A673 (cell line): ENCODE results near the gene EEF1A2. TPM values are rescaled to one million over a fixed set of nuclear protein-coding genes. Genes with fewer than 3 reads are reported as not detected.

Experiments used
- BruUV-seq: library from RNA; stranded (reverse); fragments of 400-500 nt; replicated peaks from 2 replicates; lab custom pipeline; 2021; lab: Mats Ljungman, UMichigan
- CTCF ChIA-PET: fragments of 300-600 bp; sonication (Branson Sonifier 250); formaldehyde crosslinking; loops from one replicate; lab custom pipeline; 2022; ENCODE audit warnings: antibody characterized with exemption; lab: Charles Lee
- POLR2A ChIA-PET: fragments of 300-600 bp; sonication (Branson Sonifier 250); formaldehyde crosslinking; loops from one replicate; lab custom pipeline; 2022; ENCODE audit warnings: antibody characterized with exemption; ENCODE audit not compliant: low non-redundant PET; lab: Charles Lee
- DNase-seq: peaks from one replicate; pipeline ENCODE4 v3.0.0-alpha.2; 2015; ENCODE audit warnings: low spot score
- H3K27ac ChIP-seq: fragments of 200-600 bp; sonication (generic); 2 replicates; pipeline ENCODE4 v1.5.1; 2016; ENCODE audit warnings: mixed run types, low read depth, mild to moderate bottlenecking, mixed read lengths, antibody characterized with exemption, low read length; ENCODE audit not compliant: poor library complexity, severe bottlenecking
- H3K27me3 ChIP-seq: fragments of 200-600 bp; sonication (generic); replicated peaks from 2 replicates; pipeline ENCODE4 v1.6.1; 2017; ENCODE audit warnings: mixed run types, low read depth, mild to moderate bottlenecking, mixed read lengths, antibody characterized with exemption, low read length; ENCODE audit not compliant: insufficient read depth, poor library complexity
- H3K36me3 ChIP-seq: fragments of 200-600 bp; sonication (generic); 2 replicates; pipeline ENCODE4 v1.6.1; 2016; ENCODE audit warnings: mixed run types, mild to moderate bottlenecking, mixed read lengths, antibody characterized with exemption, low read length; ENCODE audit not compliant: insufficient read depth, poor library complexity, severe bottlenecking
- H3K4me1 ChIP-seq: fragments of 200-600 bp; sonication (generic); 2 replicates; pipeline ENCODE4 v1.6.1; 2017; ENCODE audit warnings: mixed run types, mild to moderate bottlenecking, mixed read lengths, antibody characterized with exemption, low read length; ENCODE audit not compliant: insufficient read depth, poor library complexity, severe bottlenecking
- H3K4me3 ChIP-seq: fragments of 200-600 bp; sonication (generic); 2 replicates; pipeline ENCODE4 v1.5.1; 2016; ENCODE audit warnings: low read depth, mixed run types, mild to moderate bottlenecking, mixed read lengths, low read length; ENCODE audit not compliant: poor library complexity, severe bottlenecking
- H3K9me3 ChIP-seq: fragments of 200-600 bp; sonication (generic); 2 replicates; pipeline ENCODE4 v1.6.1; 2016; ENCODE audit warnings: mixed run types, low read depth, mild to moderate bottlenecking, mixed read lengths, antibody characterized with exemption, low read length; ENCODE audit not compliant: poor library complexity, severe bottlenecking
- EZH2 ChIP-seq: fragments of 200-600 bp; sonication (generic); IDR thresholded peaks from 2 replicates; pipeline ENCODE4 v1.6.1; 2017; ENCODE audit warnings: borderline replicate concordance, low read depth, mild to moderate bottlenecking, mixed read lengths, antibody characterized with exemption, low read length; ENCODE audit not compliant: poor library complexity, severe bottlenecking
- intact Hi-C: fragments of 100-400 bp; cut with micrococcal nuclease; formaldehyde crosslinking; loops from one replicate; pipeline ENCODE4 v1.10.0; 2022; ENCODE audit not compliant: unreplicated experiment
- total RNA-seq: library from RNA; stranded (reverse); gene quantifications from 2 replicates; pipeline ENCODE4 v1.2.3, GENCODE V29; 2021
- TF ChIP-seq, protein P1 (sequence below): fragments of 300-800, 200-600 bp; sonication (generic); conservative IDR thresholded peaks from 2 replicates; pipeline ENCODE4 v1.5.1; 2017; ENCODE audit warnings: low read depth, mild to moderate bottlenecking, antibody characterized with exemption, low read length, moderate library complexity, mixed read lengths

Gene EEF1A2
- total RNA-seq, 1 experiment from 2014 or later: 7.5 TPM

GRCh38 chr20:63522091-63522868 lies 23.4 kb upstream of the EEF1A2 start:
- ChIA-PET CTCF (interaction anchor here (0.6 kb wide), 2 partner anchors 44 to 264 kb away, joined by 3 to 8 read pairs; no protein-coding TSS in a partner anchor), POLR2A (interaction anchor here (0.6 kb wide), 1 partner anchor 44 kb away, joined by 3 read pairs; no protein-coding TSS in a partner anchor)
- intact Hi-C loops: no loop called here
- no peak for DNase-seq
- TF ChIP-seq, protein P1, sequence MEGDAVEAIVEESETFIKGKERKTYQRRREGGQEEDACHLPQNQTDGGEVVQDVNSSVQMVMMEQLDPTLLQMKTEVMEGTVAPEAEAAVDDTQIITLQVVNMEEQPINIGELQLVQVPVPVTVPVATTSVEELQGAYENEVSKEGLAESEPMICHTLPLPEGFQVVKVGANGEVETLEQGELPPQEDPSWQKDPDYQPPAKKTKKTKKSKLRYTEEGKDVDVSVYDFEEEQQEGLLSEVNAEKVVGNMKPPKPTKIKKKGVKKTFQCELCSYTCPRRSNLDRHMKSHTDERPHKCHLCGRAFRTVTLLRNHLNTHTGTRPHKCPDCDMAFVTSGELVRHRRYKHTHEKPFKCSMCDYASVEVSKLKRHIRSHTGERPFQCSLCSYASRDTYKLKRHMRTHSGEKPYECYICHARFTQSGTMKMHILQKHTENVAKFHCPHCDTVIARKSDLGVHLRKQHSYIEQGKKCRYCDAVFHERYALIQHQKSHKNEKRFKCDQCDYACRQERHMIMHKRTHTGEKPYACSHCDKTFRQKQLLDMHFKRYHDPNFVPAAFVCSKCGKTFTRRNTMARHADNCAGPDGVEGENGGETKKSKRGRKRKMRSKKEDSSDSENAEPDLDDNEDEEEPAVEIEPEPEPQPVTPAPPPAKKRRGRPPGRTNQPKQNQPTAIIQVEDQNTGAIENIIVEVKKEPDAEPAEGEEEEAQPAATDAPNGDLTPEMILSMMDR: no peak
- TF ChIP-seq EZH2: no peak
- no TSS peak for BruUV-seq
- H3K4me3 ChIP-seq: peak overlapping the region; percentile 67
- H3K27ac ChIP-seq: no peak overlapping the region
- peaks cover 23% of the 10 kb centered on the region for H3K36me3 ChIP-seq
- peaks cover 4% of the 10 kb centered on the region for H3K27me3 ChIP-seq
- peaks cover 8% of the 10 kb centered on the region for H3K9me3 ChIP-seq
- H3K4me1 ChIP-seq: peaks cover 6% of the 10 kb centered on the region

DNA sequence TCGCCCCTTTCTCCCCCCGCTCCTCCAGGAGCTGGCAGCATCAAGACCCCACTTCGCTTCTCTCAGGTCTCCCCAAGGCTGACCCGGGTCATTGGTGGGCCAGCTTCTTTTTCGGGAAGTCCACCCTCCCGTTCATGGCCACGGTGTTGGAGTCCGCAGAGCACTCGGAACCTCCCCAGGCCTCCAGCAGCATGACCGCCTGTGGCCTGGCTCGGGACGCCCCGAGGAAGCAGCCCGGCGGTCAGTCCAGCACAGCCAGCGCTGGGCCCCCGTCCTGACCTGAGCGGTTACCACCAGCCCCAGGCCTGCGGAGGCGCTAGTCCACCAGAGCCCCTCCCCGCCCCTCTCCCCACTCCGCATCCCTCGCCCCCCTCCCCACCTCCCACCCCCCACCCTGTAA lies 22.7 kb upstream of the EEF1A2 start:
- no peak for TF ChIP-seq EZH2
- TF ChIP-seq, protein P1: no peak
- intact Hi-C loops: no loop called here
- CTCF ChIA-PET: interaction anchor here (0.6 kb wide), 1 partner anchor 101 kb away, joined by 4 read pairs; no protein-coding TSS in a partner anchor
- H3K27me3 ChIP-seq: no peaks in the 10 kb centered on the region
- peaks cover 6% of the 10 kb centered on the region for H3K4me1 ChIP-seq
- no peak for DNase-seq
- H3K4me3 ChIP-seq: peak overlapping the region; percentile 67
- H3K27ac ChIP-seq: peak overlapping the region; percentile 77
- POLR2A ChIA-PET: no interaction called here
- peaks cover 23% of the 10 kb centered on the region for H3K36me3 ChIP-seq
- H3K9me3 ChIP-seq: peaks cover 8% of the 10 kb centered on the region
- BruUV-seq: no TSS peak

- peak; percentile 77 for DNase-seq
These were observed 22.2 kb upstream of the EEF1A2 start for GRCh38 chr20:63520934-63521601.

More at GRCh38 chr20:63520934-63521601, 22.2 kb upstream of the EEF1A2 start:
- peaks cover 23% of the 10 kb centered on the region for H3K36me3 ChIP-seq
- intact Hi-C loops: no loop called here
- H3K27me3 ChIP-seq: no peaks in the 10 kb centered on the region
- H3K4me1 ChIP-seq: peaks cover 6% of the 10 kb centered on the region
- TSS peak; percentile 78 for BruUV-seq
- peaks cover 8% of the 10 kb centered on the region for H3K9me3 ChIP-seq
- ChIA-PET POLR2A (interaction anchor here (0.6 to 1.0 kb wide), 2 partner anchors 8 to 907 kb away, joined by 3 to 4 read pairs; no protein-coding TSS in a partner anchor), CTCF (interaction anchor here (0.6 kb wide), 1 partner anchor 101 kb away, joined by 4 read pairs; no protein-coding TSS in a partner anchor)
- peak overlapping the region; percentile 67 for H3K4me3 ChIP-seq
- peak overlapping the region; percentile 77 for H3K27ac ChIP-seq
- TF ChIP-seq, protein P1: no peak
- no peak for TF ChIP-seq EZH2
